ENCODE data around the gene ADCY7. TPM values are rescaled to one million over a fixed set of nuclear protein-coding genes. Genes with fewer than 3 reads are reported as not detected.

The ADCY7 gene
- total and polyA plus RNA-seq, 2 of the 4 experiments (the other 2 are of a cell fraction): 15.2 to 17.1 TPM

- no peak overlapping the region for H3K4me3 ChIP-seq (ENCODE audit: insufficient read depth, low read depth, low read length)
- H3K4me2 ChIP-seq (ENCODE audit: low read depth, low read length): no peak overlapping the region
- H3K56ac ChIP-seq (ENCODE audit: extremely low read depth, insufficient read depth, low read length): no peak overlapping the region
- BruUV-seq (replicated peaks): no TSS peak
- H2AK5ac ChIP-seq (ENCODE audit: low read depth, low read length): no peak overlapping the region
- H3K27ac ChIP-seq (ENCODE audit: insufficient read depth, low read length): no peak overlapping the region
- no peak overlapping the region for H4K5ac ChIP-seq (ENCODE audit: low read depth, low read length)
- no peak overlapping the region for H2BK15ac ChIP-seq (ENCODE audit: low read depth, low read length)
- peaks cover 14% of the 10 kb centered on the region for H3K36me3 ChIP-seq (ENCODE audit: control insufficient read depth, insufficient read depth, low read length)
- WGBS, 2 experiments (ENCODE audit: extremely low coverage in 2 of 2, insufficient read length in 1 of 2): no CpG with 5 or more reads among the region's 1 CpG
- no peak overlapping the region for H2BK120ac ChIP-seq (ENCODE audit: low read depth, low read length)
- no peaks in the 10 kb centered on the region for H3K9me3 ChIP-seq (ENCODE audit: control insufficient read depth, insufficient read depth, low read length)
- no peak overlapping the region for H2BK20ac ChIP-seq (ENCODE audit: low read depth, low read length)
- no peaks in the 10 kb centered on the region for H3K27me3 ChIP-seq (ENCODE audit: control insufficient read depth, insufficient read depth, low read length)
- POLR2A ChIA-PET (ENCODE audit: unreplicated experiment): no interaction called here
- H3K9ac ChIP-seq (ENCODE audit: low read depth, low read length): no peak overlapping the region
- no peaks in the 10 kb centered on the region for H3K9me1 ChIP-seq (ENCODE audit: insufficient read depth, low read length)
- ATAC-seq (ENCODE audit: low read depth) (no peak), DNase-seq (no peak)
- no peak overlapping the region for H2AK9ac ChIP-seq (replicated peaks; ENCODE audit: low read depth, low read length, poor library complexity)
- dilution Hi-C loops (cut with HindIII; ENCODE audit: low sequenced_read_pairs, unreplicated experiment): no loop called here
- H4K20me1 ChIP-seq (ENCODE audit: insufficient read depth, low read length): no peaks in the 10 kb centered on the region
- in situ Hi-C loops (cut with MboI; ENCODE audit: low sequenced_read_pairs): loop anchor here (5.0 to 25.0 kb wide), 2 partner anchors 127 to 267 kb away; no protein-coding TSS in a partner anchor
- TF ChIP-seq CTCF (conservative IDR thresholded peaks at IDR 0.05; ENCODE audit: low read depth, low read length) (no peak), POLR2A (IDR thresholded peaks at IDR 0.05; ENCODE audit: low read depth, low read length) (no peak), USF2 (IDR thresholded peaks at IDR 0.05; ENCODE audit: low read depth, low read length) (no peak), RAD21 (IDR thresholded peaks at IDR 0.05; ENCODE audit: low read length) (no peak), ELK1 (IDR thresholded peaks at IDR 0.05; ENCODE audit: borderline replicate concordance, low read depth, low read length) (no peak)
- H3K4ac ChIP-seq (ENCODE audit: low read depth, low read length): no peak overlapping the region
- H3K4me1 ChIP-seq (ENCODE audit: control insufficient read depth, insufficient read depth, low read length): no peaks in the 10 kb centered on the region
- CTCF ChIA-PET: interaction anchor here (0.9 to 1.3 kb wide), 5 partner anchors 13 to 143 kb away, joined by 3 to 10 read pairs (median 4); no protein-coding TSS in a partner anchor
- no peak overlapping the region for H3K23ac ChIP-seq (ENCODE audit: low read depth, low read length)
- H3K79me1 ChIP-seq (ENCODE audit: low read depth in 1 of 2, low read length in 2 of 2): peaks cover 5 to 6% of the 10 kb centered on the region in 2 experiments; a peak in 3 of 4 replicates
- H4K8ac ChIP-seq (ENCODE audit: low read depth in 2 of 2, low read length in 2 of 2): no peak overlapping the region
- H4K91ac ChIP-seq (ENCODE audit: insufficient read depth, low read depth, low read length): no peak overlapping the region
- H2BK5ac ChIP-seq (ENCODE audit: low read depth, low read length, poor library complexity, severe bottlenecking): no peak overlapping the region
- no peak overlapping the region for H3K18ac ChIP-seq (ENCODE audit: low read depth, low read length)
- intact Hi-C loops (cut with micrococcal nuclease): loop anchor here (2.0 kb wide), 1 partner anchor 329 kb away; the partner anchor contains the start of gene CNEP1R1
- H3K14ac ChIP-seq (replicated peaks; ENCODE audit: low read depth, low read length): no peak overlapping the region
- H2AFZ ChIP-seq (replicated peaks; ENCODE audit: low read length, poor library complexity): no peak overlapping the region
Observed at GRCh38 chr16:50354082-50354481, 87.7 kb downstream of the ADCY7 start.

Measured in IMR-90 (cell line).